ENCODE measurements around the gene NDUFB2.
"Not testable (repeated sequence)": the region's sequence is repeated elsewhere in the genome, so short reads cannot be mapped to it uniquely, and the experiment has no call there.

DNA sequence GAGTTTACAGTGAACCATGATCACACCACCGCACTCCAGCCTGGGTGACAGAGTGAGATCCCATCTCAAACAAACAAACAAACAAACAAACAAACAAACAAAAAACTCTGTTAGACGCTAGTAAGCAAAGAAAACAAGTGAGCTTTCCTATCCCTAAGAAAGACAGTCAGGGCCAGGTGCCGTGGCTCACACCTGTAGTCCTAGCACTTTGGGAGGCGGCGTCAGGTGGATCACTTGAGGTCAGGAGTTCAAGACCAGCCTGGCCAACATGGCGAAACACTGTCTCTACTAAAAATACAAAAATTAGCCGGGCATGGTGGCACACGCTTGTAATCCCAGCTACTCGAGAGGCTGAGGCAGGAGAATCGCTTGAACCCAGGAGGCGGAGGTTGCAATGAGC lies 19.6 kb upstream of the NDUFB2 start:
- TF ChIP-seq, protein P1, sequence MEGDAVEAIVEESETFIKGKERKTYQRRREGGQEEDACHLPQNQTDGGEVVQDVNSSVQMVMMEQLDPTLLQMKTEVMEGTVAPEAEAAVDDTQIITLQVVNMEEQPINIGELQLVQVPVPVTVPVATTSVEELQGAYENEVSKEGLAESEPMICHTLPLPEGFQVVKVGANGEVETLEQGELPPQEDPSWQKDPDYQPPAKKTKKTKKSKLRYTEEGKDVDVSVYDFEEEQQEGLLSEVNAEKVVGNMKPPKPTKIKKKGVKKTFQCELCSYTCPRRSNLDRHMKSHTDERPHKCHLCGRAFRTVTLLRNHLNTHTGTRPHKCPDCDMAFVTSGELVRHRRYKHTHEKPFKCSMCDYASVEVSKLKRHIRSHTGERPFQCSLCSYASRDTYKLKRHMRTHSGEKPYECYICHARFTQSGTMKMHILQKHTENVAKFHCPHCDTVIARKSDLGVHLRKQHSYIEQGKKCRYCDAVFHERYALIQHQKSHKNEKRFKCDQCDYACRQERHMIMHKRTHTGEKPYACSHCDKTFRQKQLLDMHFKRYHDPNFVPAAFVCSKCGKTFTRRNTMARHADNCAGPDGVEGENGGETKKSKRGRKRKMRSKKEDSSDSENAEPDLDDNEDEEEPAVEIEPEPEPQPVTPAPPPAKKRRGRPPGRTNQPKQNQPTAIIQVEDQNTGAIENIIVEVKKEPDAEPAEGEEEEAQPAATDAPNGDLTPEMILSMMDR (IDR thresholded peaks at IDR 0.05; ENCODE audit: low read length): not testable (repeated sequence)
- not testable (repeated sequence) for TF ChIP-seq EZH2 (IDR thresholded peaks at IDR 0.05; ENCODE audit: borderline replicate concordance, low read length)

All from OCI-LY1 (cell line).